Subcutaneous abdominal adipose tissue (tissue), 5 donors: ENCODE data around the gene BICD1.

Experiments
- H3K27ac ChIP-seq: one replicate; pipeline ENCODE4 v1.7.0; 2013; ENCODE audit warnings: low read depth, mild to moderate bottlenecking, inconsistent platforms, low read length, moderate library complexity
- H3K27me3 ChIP-seq, 5 donors: one replicate each; pipeline ENCODE4 v1.7.0; 2013; ENCODE audit warnings: low read length in 5 of 5, inconsistent platforms in 1 of 5; ENCODE audit not compliant: control insufficient read depth in 5 of 5, insufficient read depth in 4 of 5
- H3K36me3 ChIP-seq, 5 donors: one replicate each; pipeline ENCODE4 v1.7.0; 2013; ENCODE audit warnings: low read length in 5 of 5; ENCODE audit not compliant: control insufficient read depth in 5 of 5, insufficient read depth in 5 of 5
- H3K4me1 ChIP-seq, 5 donors: one replicate each; pipeline ENCODE4 v1.7.0; 2013; ENCODE audit warnings: low read length in 5 of 5, mild to moderate bottlenecking in 3 of 5, moderate library complexity in 1 of 5; ENCODE audit not compliant: control insufficient read depth in 5 of 5, insufficient read depth in 5 of 5
- H3K4me3 ChIP-seq, 5 donors: one replicate each; pipeline ENCODE4 v1.7.0; 2013; ENCODE audit warnings: low read length in 5 of 5, low read depth in 1 of 5
- H3K9ac ChIP-seq, 5 donors: one replicate each; pipeline ENCODE4 v1.7.0; 2013; ENCODE audit warnings: low read length in 5 of 5, mild to moderate bottlenecking in 4 of 5, moderate library complexity in 3 of 5
- H3K9me3 ChIP-seq, 5 donors: one replicate each; pipeline ENCODE4 v1.7.0; 2013; ENCODE audit warnings: low read length in 5 of 5; ENCODE audit not compliant: control insufficient read depth in 5 of 5
- donor health status: healthy.
- donor health status: healthy.
- donor health status: healthy.
- donor health status: healthy.
- donor health status: healthy.

Gene BICD1

DNA sequence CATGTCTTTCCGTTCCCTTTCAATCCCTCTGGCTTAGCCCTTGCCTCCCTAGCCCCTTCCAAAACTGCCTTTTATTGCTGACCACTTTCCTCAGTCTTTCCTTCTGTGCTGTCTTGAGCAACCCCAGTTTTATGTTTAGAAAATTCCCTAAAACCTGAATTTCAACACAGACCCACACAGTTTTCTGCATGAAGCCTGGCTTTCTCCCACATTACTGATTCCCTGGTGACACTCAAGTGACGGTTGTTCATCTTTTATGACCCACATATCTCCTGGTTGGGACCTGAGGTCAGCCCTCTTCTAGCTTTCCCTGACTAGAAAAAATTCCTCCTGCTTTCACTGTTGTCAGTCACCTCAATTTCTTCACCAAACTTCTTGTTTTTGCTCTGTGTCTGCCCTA, 313.7 kb downstream of the BICD1 start:
- H3K27me3 ChIP-seq = no peaks in the 10 kb centered on the region
- peak overlapping the region; percentile 79 for H3K27ac ChIP-seq
- no peaks in the 10 kb centered on the region for H3K9me3 ChIP-seq
- H3K4me3 ChIP-seq = no peak overlapping the region
- H3K36me3 ChIP-seq = no peaks in the 10 kb centered on the region
- H3K4me1 ChIP-seq = peaks cover 3 to 26% (median 23%) of the 10 kb centered on the region in 5 donors
- H3K9ac ChIP-seq = no peak overlapping the region

DNA sequence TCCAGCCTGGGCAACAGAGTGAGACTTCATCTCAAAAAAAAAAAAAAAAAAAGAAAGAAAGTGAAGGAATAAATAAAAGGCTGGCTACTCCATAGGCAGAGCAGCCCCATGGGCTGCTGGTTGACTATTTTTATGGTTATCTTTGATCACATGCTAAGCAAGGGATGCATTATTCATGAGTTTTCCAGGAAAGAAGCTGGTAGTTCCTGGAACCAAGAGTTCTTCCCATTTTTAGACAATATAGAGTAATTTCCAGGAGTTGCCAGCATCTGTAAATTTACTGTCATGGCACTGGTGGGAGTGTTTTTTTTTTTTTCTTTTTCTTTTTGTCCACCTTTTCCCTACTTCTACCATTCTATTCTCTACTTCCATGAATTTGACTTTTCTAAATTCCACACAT, 316.9 kb downstream of the BICD1 start:
- H3K4me1 ChIP-seq = peaks cover 3 to 25% (median 23%) of the 10 kb centered on the region in 5 donors
- H3K36me3 ChIP-seq = no peaks in the 10 kb centered on the region
- no peaks in the 10 kb centered on the region for H3K27me3 ChIP-seq
- H3K4me3 ChIP-seq = no peak overlapping the region
- H3K9ac ChIP-seq = no peak overlapping the region
- peak overlapping the region; percentile 78 for H3K27ac ChIP-seq
- H3K9me3 ChIP-seq = peaks cover 0 to 4% (median 0%) of the 10 kb centered on the region in 5 donors

GRCh38 chr12:32431025-32431424, 324.4 kb downstream of the BICD1 start:
- peaks cover 0 to 4% (median 0%) of the 10 kb centered on the region in 5 donors for H3K9me3 ChIP-seq
- no peak overlapping the region for H3K27ac ChIP-seq
- no peak overlapping the region for H3K9ac ChIP-seq
- no peak overlapping the region for H3K4me3 ChIP-seq
- peaks cover 0 to 2% (median 0%) of the 10 kb centered on the region in 5 donors for H3K36me3 ChIP-seq
- H3K4me1 ChIP-seq = peaks cover 0 to 9% (median 0%) of the 10 kb centered on the region in 5 donors
- no peaks in the 10 kb centered on the region for H3K27me3 ChIP-seq
